ENCODE measurements around the gene TLK1.

- no peak for TF ChIP-seq POLR2A (IDR thresholded peaks at IDR 0.05)
- TF ChIP-seq CTCF (IDR thresholded peaks at IDR 0.05): no peak
These were observed 2.6 kb upstream of the TLK1 start for GRCh38 chr2:171163261-171163660.
